GM19438 (cell line): ENCODE measurements around the gene TMEM18.
A peak's percentile ranks its signal among the peaks of the same experiment; 100 is the strongest.

ENCODE experiments used
- ATAC-seq: cut with Tn5 transposase; IDR thresholded peaks from one replicate; pipeline ENCODE4 v1.9.1; 2021; ENCODE audit warnings: low read depth; ENCODE audit not compliant: unreplicated experiment

TMEM18 gene

GRCh38 chr2:636641-637405 lies 40.4 kb downstream of the TMEM18 start:
- peak; percentile 73 for ATAC-seq

- no peak for ATAC-seq
Measured at GRCh38 chr2:635687-636621, 41.3 kb downstream of the TMEM18 start.

- ATAC-seq: no peak
Measured at GRCh38 chr2:634636-635388, 42.4 kb downstream of the TMEM18 start.

GRCh38 chr2:634041-634440 lies 43.2 kb downstream of the TMEM18 start:
- no peak for ATAC-seq

- no peak for ATAC-seq
Measured at GRCh38 chr2:633371-633770, 43.8 kb downstream of the TMEM18 start.

GRCh38 chr2:632471-632870 lies 44.7 kb downstream of the TMEM18 start:
- no peak for ATAC-seq

- no peak for ATAC-seq
Measured at GRCh38 chr2:631741-632140, 45.5 kb downstream of the TMEM18 start.

GRCh38 chr2:630451-631320 lies 46.5 kb downstream of the TMEM18 start:
- ATAC-seq: no peak

GRCh38 chr2:629961-630360 lies 47.2 kb downstream of the TMEM18 start:
- ATAC-seq: no peak

GRCh38 chr2:628651-629050 lies 48.6 kb downstream of the TMEM18 start:
- no peak for ATAC-seq

GRCh38 chr2:627926-628560 lies 49.2 kb downstream of the TMEM18 start:
- ATAC-seq: no peak

- ATAC-seq: no peak
Measured at GRCh38 chr2:627340-627709, 49.9 kb downstream of the TMEM18 start.

- no peak for ATAC-seq
Measured at GRCh38 chr2:626491-627339, 50.5 kb downstream of the TMEM18 start.

- no peak for ATAC-seq
Measured at GRCh38 chr2:625415-626333, 51.5 kb downstream of the TMEM18 start.

GRCh38 chr2:624551-625347 lies 52.5 kb downstream of the TMEM18 start:
- no peak for ATAC-seq

GRCh38 chr2:624096-624495 lies 53.1 kb downstream of the TMEM18 start:
- ATAC-seq: no peak
